ENCODE measurements around the gene STOX2.

Gene STOX2

DNA sequence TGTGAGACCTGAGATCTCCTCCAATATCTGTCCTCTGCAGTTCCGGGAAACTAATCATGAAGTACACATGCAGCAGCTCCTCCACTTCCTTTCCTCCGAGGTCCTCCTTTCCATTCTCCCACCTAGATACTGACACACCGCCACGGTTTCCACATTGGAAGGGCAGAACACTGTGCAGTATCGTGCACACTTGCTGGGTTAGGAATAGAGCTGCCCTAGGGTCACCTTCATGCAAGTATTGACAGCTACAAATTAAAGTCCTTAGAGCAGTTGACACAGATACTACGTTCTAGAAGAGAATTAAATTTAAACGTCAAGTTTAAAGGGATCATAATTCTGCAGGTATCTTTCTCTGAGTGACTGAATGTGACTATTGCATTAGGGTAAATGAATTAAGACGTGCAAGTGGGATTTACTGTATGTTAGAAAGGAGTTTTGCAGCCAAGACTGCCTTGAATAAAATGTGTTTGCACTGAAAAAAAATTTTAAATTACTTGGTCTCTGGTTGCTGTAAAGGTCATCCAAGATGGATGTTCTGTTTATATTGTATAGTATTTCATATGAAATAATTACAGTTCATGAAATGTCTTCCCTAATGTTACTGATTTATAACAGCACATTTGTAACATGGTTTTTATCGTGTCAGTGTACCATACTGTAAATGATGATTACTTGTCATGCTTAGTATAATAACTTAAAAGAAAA, 117.7 kb downstream of the STOX2 start:
- no peak for DNase-seq (ENCODE audit: extremely low read depth, low read depth)
- no peak overlapping the region for H3K4me3 ChIP-seq (replicated peaks; ENCODE audit: low read depth, low read length)
- TF ChIP-seq, protein P1, sequence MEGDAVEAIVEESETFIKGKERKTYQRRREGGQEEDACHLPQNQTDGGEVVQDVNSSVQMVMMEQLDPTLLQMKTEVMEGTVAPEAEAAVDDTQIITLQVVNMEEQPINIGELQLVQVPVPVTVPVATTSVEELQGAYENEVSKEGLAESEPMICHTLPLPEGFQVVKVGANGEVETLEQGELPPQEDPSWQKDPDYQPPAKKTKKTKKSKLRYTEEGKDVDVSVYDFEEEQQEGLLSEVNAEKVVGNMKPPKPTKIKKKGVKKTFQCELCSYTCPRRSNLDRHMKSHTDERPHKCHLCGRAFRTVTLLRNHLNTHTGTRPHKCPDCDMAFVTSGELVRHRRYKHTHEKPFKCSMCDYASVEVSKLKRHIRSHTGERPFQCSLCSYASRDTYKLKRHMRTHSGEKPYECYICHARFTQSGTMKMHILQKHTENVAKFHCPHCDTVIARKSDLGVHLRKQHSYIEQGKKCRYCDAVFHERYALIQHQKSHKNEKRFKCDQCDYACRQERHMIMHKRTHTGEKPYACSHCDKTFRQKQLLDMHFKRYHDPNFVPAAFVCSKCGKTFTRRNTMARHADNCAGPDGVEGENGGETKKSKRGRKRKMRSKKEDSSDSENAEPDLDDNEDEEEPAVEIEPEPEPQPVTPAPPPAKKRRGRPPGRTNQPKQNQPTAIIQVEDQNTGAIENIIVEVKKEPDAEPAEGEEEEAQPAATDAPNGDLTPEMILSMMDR (IDR thresholded peaks at IDR 0.05; ENCODE audit: low read depth, low read length, missing control alignments): no peak

DNA sequence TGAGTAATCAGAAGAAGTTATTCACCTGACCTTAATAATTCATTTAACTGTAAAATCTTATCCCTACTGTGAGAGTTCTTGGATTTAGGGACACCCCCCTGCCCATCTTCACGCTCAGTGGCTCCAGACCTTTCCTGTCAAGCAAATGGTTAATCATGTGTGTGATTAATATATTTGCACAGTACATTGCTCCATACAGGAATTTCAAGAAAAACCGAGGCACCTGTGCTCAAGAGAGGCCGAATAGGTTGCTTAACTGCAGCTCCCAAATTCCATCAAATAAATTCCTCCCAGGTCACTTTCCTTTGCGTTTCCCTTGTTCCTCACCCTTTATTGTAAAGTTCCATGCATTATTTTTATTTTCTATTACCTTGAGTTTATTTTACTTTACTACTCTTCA, 119.5 kb downstream of the STOX2 start:
- no peak overlapping the region for H3K4me3 ChIP-seq (replicated peaks; ENCODE audit: low read depth, low read length)
- no peak for DNase-seq (ENCODE audit: extremely low read depth, low read depth)
- TF ChIP-seq, protein P1 (IDR thresholded peaks at IDR 0.05; ENCODE audit: low read depth, low read length, missing control alignments): no peak

DNA sequence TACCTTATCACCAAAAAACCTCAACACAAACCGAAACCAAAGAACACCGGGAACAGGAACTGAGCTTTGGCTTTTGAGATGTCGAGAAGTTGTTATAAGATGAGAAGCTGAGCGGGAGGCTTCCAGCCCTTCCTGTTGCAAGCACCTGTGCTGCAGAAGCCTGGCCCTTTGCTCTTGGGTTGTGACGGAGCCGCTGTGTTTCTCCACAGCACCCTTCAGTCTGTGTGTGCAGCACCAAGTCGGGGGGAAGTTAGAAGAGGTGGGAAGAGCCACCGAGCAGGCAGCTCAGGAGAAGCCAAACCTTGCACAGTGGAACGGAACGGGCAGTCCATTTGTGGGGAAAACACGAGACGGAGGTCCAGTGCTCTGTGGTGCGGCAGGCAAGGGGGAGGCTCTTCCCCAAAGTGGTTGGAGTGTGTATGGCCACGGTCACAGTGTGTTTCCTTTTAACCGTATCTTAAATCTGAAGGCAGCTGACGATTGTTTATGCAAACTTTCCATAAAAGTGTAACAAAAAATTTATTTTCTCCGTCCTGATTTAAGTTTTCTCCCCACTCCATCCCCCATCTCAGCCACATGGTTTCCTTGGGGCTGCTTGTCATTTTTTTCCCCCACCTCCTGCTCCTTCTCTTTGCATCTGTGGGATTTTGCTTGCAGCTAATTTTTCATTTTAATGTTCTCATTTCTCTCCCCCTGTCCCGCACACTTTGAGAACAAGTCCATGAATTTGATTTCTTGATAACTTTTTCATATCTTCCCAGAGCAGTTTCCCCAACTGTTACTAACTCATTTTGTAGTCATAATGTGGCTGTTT, 123.7 kb downstream of the STOX2 start:
- H3K4me3 ChIP-seq (replicated peaks; ENCODE audit: low read depth, low read length): no peak overlapping the region
- TF ChIP-seq, protein P1 (IDR thresholded peaks at IDR 0.05; ENCODE audit: low read depth, low read length, missing control alignments): no peak
- DNase-seq (ENCODE audit: extremely low read depth, low read depth): no peak

DNA sequence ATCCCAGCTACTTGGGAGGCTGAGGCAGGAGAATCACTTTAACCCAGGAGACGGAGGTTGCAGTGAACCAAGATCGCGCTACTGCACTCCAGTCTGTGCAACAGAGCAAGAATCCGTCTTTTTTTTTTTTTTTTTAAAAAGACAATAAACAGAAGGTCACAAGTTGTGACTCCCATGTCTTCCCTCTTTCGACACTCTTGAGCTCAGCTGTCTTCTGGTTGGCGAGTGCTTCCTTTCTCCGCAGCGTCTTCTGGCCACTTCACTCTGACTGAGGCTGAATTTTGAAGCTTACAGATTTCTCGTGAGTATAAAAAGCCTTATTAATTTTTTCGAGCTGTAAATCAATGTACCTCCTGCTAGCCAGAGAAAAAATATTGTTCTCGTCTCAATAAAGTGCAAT, 124.9 kb downstream of the STOX2 start:
- no peak overlapping the region for H3K4me3 ChIP-seq (replicated peaks; ENCODE audit: low read depth, low read length)
- no peak for DNase-seq (ENCODE audit: extremely low read depth, low read depth)
- TF ChIP-seq, protein P1 (IDR thresholded peaks at IDR 0.05; ENCODE audit: low read depth, low read length, missing control alignments): no peak

DNA sequence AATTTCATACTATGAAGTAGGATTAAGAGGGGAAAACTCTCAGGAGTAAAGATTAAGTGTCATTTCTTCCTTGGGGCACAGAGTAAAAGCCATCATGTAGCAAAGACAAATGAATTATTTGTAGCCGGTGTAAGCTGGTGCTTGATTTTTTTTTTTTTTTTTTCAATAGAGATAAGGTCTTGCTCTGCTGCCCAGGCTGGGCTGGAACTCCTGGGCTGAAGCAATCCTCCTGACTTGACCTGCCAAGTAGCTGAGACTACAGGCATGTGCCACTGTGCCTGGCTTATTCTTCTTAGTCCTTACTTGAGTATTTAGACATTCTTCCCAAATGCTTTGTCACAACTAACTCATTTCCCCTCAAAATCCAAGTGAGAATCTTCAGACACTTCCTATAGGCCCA, 125.7 kb downstream of the STOX2 start:
- TF ChIP-seq, protein P1 (IDR thresholded peaks at IDR 0.05; ENCODE audit: low read depth, low read length, missing control alignments): no peak
- DNase-seq (ENCODE audit: extremely low read depth, low read depth): no peak
- no peak overlapping the region for H3K4me3 ChIP-seq (replicated peaks; ENCODE audit: low read depth, low read length)

DNA sequence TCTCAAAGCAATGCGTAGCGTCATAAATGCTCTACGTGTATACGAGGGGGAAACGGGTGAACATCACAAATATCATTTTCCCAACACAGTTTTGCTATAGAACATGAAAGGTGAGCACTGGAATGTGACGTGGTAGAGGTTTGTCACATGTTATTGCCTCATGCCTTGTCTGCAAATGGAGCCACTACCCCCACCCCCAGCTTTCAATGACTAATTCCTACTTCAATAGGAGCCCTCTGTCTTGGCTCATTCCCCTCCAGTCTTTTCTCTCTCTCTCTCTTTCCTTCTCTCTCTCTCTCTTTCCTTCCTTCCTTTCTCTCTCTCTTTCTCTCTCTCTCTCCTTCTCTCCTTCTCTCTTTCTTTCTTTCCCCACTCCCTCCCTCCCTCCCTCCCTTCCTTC, 127.0 kb downstream of the STOX2 start:
- no peak overlapping the region for H3K4me3 ChIP-seq (replicated peaks; ENCODE audit: low read depth, low read length)
- no peak for DNase-seq (ENCODE audit: extremely low read depth, low read depth)
- TF ChIP-seq, protein P1 (IDR thresholded peaks at IDR 0.05; ENCODE audit: low read depth, low read length, missing control alignments): no peak
